K562 (cell line): ENCODE results near the gene SV2C. TPM values are rescaled to one million over a fixed set of nuclear protein-coding genes. Genes with fewer than 3 reads are reported as not detected.

ENCODE experiments used
- ATAC-seq: fragments of 200-7000 bp; cut with Tn5 transposase; 3 replicates; pipeline ENCODE4 v1.9.1; 2020; ENCODE audit warnings: moderate library complexity
- BruUV-seq: library from RNA; stranded (reverse); fragments of 400-500 nt; replicated peaks from 2 replicates; lab custom pipeline; 2021; lab: Mats Ljungman, UMichigan
- CTCF ChIA-PET: fragments of 300-600 bp; formaldehyde crosslinking; extraction: SDS; loops from one replicate; lab custom pipeline; 2021; ENCODE audit warnings: low intra/inter-chr PET ratio; lab: Yijun Ruan, JAX
- POLR2A ChIA-PET: fragments of 300-600, 350-650 bp; sonication (Branson Sonifier 250); formaldehyde crosslinking; extraction: SDS; loops from one replicate; lab custom pipeline; 2021; ENCODE audit warnings: antibody characterized with exemption, inconsistent platforms; lab: Yijun Ruan, JAX
- DNase-seq, 4 experiments: peaks; one replicate each; pipeline versions ENCODE4 v3.0.0 to v3.0.0-alpha.2; 2011 to 2018; ENCODE audit warnings: low spot score in 3 of 4, mixed read lengths in 3 of 4; ENCODE audit errors: extremely low read depth in 1 of 4
- FAIRE-seq: peaks from 2 replicates; lab custom pipeline; 2011; peaks lifted over from hg19 to GRCh38; lab: Jason Lieb, UNC
- H2AFZ ChIP-seq: 2 replicates; pipeline ENCODE4 v1.6.0; 2011; ENCODE audit warnings: low read depth, low read length, control low read depth, inconsistent platforms
- H3K27ac ChIP-seq: fragments of 200-600 bp; 3 replicates; pipeline ENCODE4 v1.8.0; 2011; ENCODE audit warnings: low read depth, mild to moderate bottlenecking, control low read depth, inconsistent platforms, low read length, moderate library complexity, mixed read lengths; ENCODE audit errors: extremely low read depth
- H3K27me3 ChIP-seq, 2 experiments: fragments of 300-600 bp in 1 of 2; 2 replicates in 1 of 2; 3 replicates in 1 of 2; pipeline versions ENCODE4 v1.6.0 to v1.8.0; 2011; ENCODE audit warnings: inconsistent platforms in 2 of 2, low read length in 2 of 2, mild to moderate bottlenecking in 1 of 2, mixed read lengths in 1 of 2, moderate library complexity in 1 of 2; ENCODE audit not compliant: control insufficient read depth in 2 of 2, insufficient read depth in 2 of 2
- H3K36me3 ChIP-seq: fragments of 300-600 bp; 3 replicates; pipeline ENCODE4 v1.8.0; 2011; ENCODE audit warnings: mild to moderate bottlenecking, low read length, inconsistent platforms; ENCODE audit not compliant: control insufficient read depth, insufficient read depth
- H3K4me1 ChIP-seq, 2 experiments: fragments of 200-600 bp in 1 of 2; replicated peaks in 1 of 2; 2 replicates in 1 of 2; 3 replicates in 1 of 2; pipeline versions ENCODE4 v1.5.1 to v1.8.0; 2011; ENCODE audit warnings: inconsistent platforms in 2 of 2, low read length in 2 of 2, mild to moderate bottlenecking in 1 of 2, mixed read lengths in 1 of 2, moderate library complexity in 1 of 2; ENCODE audit not compliant: control insufficient read depth in 2 of 2, insufficient read depth in 2 of 2
- H3K4me2 ChIP-seq: 2 replicates; pipeline ENCODE4 v1.6.1; 2011; ENCODE audit warnings: low read length, control low read depth, inconsistent platforms, mixed read lengths; ENCODE audit not compliant: insufficient read depth
- H3K4me3 ChIP-seq: fragments of 200-600 bp; sonication (generic), shearing (Covaris generic); 2 replicates; pipeline ENCODE4 v1.5.1; 2016; ENCODE audit warnings: control low read depth, inconsistent platforms
- H3K79me2 ChIP-seq: fragments of 200-600 bp; 3 replicates; pipeline ENCODE4 v1.8.0; 2011; ENCODE audit warnings: low read length, inconsistent platforms; ENCODE audit not compliant: control insufficient read depth, insufficient read depth
- H3K9ac ChIP-seq, 2 experiments: 2 replicates each; pipeline versions ENCODE4 v1.6.0 to v1.6.1; 2011; ENCODE audit warnings: low read depth in 2 of 2, low read length in 2 of 2, control low read depth in 1 of 2, inconsistent platforms in 1 of 2, mild to moderate bottlenecking in 1 of 2, mixed read lengths in 1 of 2; ENCODE audit not compliant: insufficient read depth in 1 of 2
- H3K9me1 ChIP-seq: one replicate; pipeline ENCODE4 v1.6.0; 2011; ENCODE audit warnings: inconsistent platforms, mild to moderate bottlenecking, low read length, moderate library complexity; ENCODE audit not compliant: control insufficient read depth, insufficient read depth
- H3K9me3 ChIP-seq: replicated peaks from 2 replicates; pipeline ENCODE4 v1.5.1; 2011; ENCODE audit warnings: low read depth, low read length, inconsistent platforms; ENCODE audit not compliant: control insufficient read depth, insufficient read depth
- H4K20me1 ChIP-seq: replicated peaks from 2 replicates; pipeline ENCODE4 v1.6.1; 2011; ENCODE audit warnings: low read length, inconsistent platforms, mixed read lengths; ENCODE audit not compliant: control insufficient read depth, insufficient read depth
- ADNP ChIP-seq: fragments of 200-800 bp; sonication (Bioruptor generic); IDR thresholded peaks from 2 replicates; pipeline ENCODE4 v1.6.1; 2016; ENCODE audit warnings: missing genetic modification characterization, missing compliant biosample characterization
- BCOR ChIP-seq: fragments of 450-650 bp; IDR thresholded peaks from 2 replicates; pipeline ENCODE4 v1.6.1; 2016
- MAZ ChIP-seq, 2 experiments: fragments of 450-650 bp in 1 of 2; sonication (generic) in 1 of 2; formaldehyde crosslinking; IDR thresholded peaks in 1 of 2; conservative IDR thresholded peaks in 1 of 2; 2 replicates each; pipeline versions ENCODE4 v1.4.0 to v1.5.0; 2020; ENCODE audit warnings: mild to moderate bottlenecking in 1 of 2, missing genetic modification reagents in 1 of 2
- RBM25 ChIP-seq: fragments of 200-400 bp; formaldehyde crosslinking; IDR thresholded peaks from 2 replicates; pipeline ENCODE4 v1.6.1; 2018; ENCODE audit warnings: low read length, low read depth, moderate library complexity; ENCODE audit not compliant: severe bottlenecking
- ZFP36 ChIP-seq: fragments of 150-350 bp; IDR thresholded peaks from 2 replicates; pipeline ENCODE4 v1.6.1; 2018; ENCODE audit warnings: low read length, low read depth; ENCODE audit not compliant: partially characterized antibody
- ZKSCAN3 ChIP-seq: fragments of 250-450 bp; sonication (Bioruptor Pico); IDR thresholded peaks from 2 replicates; pipeline ENCODE4 v1.4.0; 2020
- ZNF316 ChIP-seq: fragments of 450-650 bp; IDR thresholded peaks from 2 replicates; pipeline ENCODE4 v1.6.1; 2016
- WGBS: fragments of 100-300 bp; shearing (Covaris generic); methylation state at CpG from one replicate; pipeline ENCODE4 v1.1.6; 2016; ENCODE audit warnings: low coverage, mixed read lengths; ENCODE audit not compliant: insufficient coverage; ENCODE audit errors: missing lambda C conversion rate; 5-methylcytosine and 5-hydroxymethylcytosine counted together
- in situ Hi-C: fragments of 300-500 bp; cut with MboI; formaldehyde crosslinking; loops from 4 replicates; pipeline ENCODE4 v1.15.0; 2018; ENCODE audit warnings: inconsistent platforms, mixed read lengths
- intact Hi-C: fragments of 100-400 bp; cut with micrococcal nuclease; formaldehyde crosslinking; loops from 2 replicates; pipeline ENCODE4 v1.14.2; 2022
- polyA plus RNA-seq, 8 experiments: library from polyadenylated mRNA; depleted of rRNA in 4 of 8; stranded (reverse) in 5 of 8; unstranded in 3 of 8; fragments of >200 nt; fragmentation: Nextera tagmentation in 2 of 8; fragmentation: Illumina TruSeq in 1 of 8; extraction: Ambion mirVana in 2 of 8; extraction: Trizol in 1 of 8; gene quantifications; 2 replicates each; pipeline versions ENCODE4 v1.2.1 to v1.2.3, GENCODE V29; 2011 to 2014; ENCODE audit warnings: inconsistent platforms in 1 of 8, missing spikeins in 1 of 8
- total RNA-seq, 7 experiments: library from RNA; depleted of rRNA in 6 of 7; stranded (reverse); fragments of >200 nt in 6 of 7; fragmentation: Illumina TruSeq in 2 of 7; extraction: Trizol in 2 of 7; gene quantifications; 2 replicates each; pipeline versions ENCODE4 v1.2.1 to v1.2.3, GENCODE V29; 2011 to 2021; ENCODE audit warnings: low replicate concordance in 1 of 7
- TF ChIP-seq, protein P1 (sequence below): sonication (generic); formaldehyde crosslinking; IDR thresholded peaks from 2 replicates; pipeline ENCODE4 v1.8.0; 2022; ENCODE audit warnings: mild to moderate bottlenecking, low read depth, missing genetic modification reagents

Gene SV2C
- total and polyA plus RNA-seq, 9 of the 15 experiments (the other 6 are each of a cell fraction or from before 2014, with no cell fraction given), result 0.05 TPM; not detected in 8

DNA sequence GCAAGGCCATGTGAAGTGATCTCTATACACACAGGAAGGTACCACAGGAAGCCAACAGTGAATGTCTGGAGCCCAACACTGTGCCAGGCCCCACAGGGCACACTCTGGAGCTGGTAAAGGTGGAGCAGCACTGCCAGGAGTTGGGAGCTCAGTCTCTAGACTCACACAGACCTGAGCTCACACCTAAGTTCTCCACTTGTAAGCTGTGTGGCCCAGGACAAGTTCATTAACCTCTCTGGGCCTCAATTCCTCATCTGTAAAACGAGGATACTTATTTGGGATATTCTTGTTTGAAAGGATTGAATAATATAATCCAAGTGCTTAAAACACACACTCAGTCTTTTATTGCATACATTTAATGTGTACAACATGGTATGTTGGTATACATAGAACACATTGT, 259.3 kb downstream of the SV2C start:
- ATAC-seq (no peak), FAIRE-seq (no peak), DNase-seq (no peak)
- 25% methylated on average over 1 of the region's 1 CpG for WGBS
- H3K4me2 ChIP-seq, result no peak overlapping the region
- TF ChIP-seq ZNF316 (no peak), BCOR (peak; percentile 59; the same call in 1 of the 2 replicates), ZKSCAN3 (CRISPR knock-in tag) (no peak), MAZ (CRISPR knock-in tag; conservative IDR thresholded peaks at IDR 0.05 in 1 of 2, IDR thresholded peaks at IDR 0.05 in 1 of 2) (no peak), ADNP (0 out of 2 replicates have a peak, but pooled peaks have one; percentile 22), ZFP36 (peak; percentile 54), RBM25 (peak; percentile 61)
- TF ChIP-seq, protein P1, sequence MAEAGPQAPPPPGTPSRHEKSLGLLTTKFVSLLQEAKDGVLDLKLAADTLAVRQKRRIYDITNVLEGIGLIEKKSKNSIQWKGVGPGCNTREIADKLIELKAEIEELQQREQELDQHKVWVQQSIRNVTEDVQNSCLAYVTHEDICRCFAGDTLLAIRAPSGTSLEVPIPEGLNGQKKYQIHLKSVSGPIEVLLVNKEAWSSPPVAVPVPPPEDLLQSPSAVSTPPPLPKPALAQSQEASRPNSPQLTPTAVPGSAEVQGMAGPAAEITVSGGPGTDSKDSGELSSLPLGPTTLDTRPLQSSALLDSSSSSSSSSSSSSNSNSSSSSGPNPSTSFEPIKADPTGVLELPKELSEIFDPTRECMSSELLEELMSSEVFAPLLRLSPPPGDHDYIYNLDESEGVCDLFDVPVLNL (CRISPR knock-in tag), result no peak
- H3K9me1 ChIP-seq, result no peaks in the 10 kb centered on the region
- ChIA-PET CTCF (no interaction called here), POLR2A (interaction anchor here (1.7 kb wide), 1 partner anchor 9 kb away, joined by 4 read pairs; no protein-coding TSS in a partner anchor)
- H2AFZ ChIP-seq, result no peak overlapping the region
- H3K27ac ChIP-seq, result no peak overlapping the region
- H3K9ac ChIP-seq, result no peak overlapping the region
- no TSS peak for BruUV-seq
- no peak overlapping the region for H3K4me3 ChIP-seq
- H3K4me1 ChIP-seq, result peaks cover 2 to 7% of the 10 kb centered on the region in 2 experiments; a peak in 3 of 5 replicates
- H4K20me1 ChIP-seq, result no peaks in the 10 kb centered on the region
- H3K36me3 ChIP-seq, result no peaks in the 10 kb centered on the region
- intact Hi-C loops, result no loop called here
- no peaks in the 10 kb centered on the region for H3K9me3 ChIP-seq
- no peaks in the 10 kb centered on the region for H3K79me2 ChIP-seq
- H3K27me3 ChIP-seq, result no peaks in the 10 kb centered on the region
- in situ Hi-C loops, result no loop called here
